Stimulated activated CD4-positive, alpha-beta T cell treated with anti-CD3 and anti-CD28 coated beads, Interleukin-1b, Interleukin-23, amount 100 ng/mL, for 1 hour (primary cell): ENCODE data around the gene SASS6.

ENCODE experiments used
- DNase-seq, 2 donors: peaks; one replicate each; pipeline ENCODE4 v3.0.0-alpha.2; 2020; ENCODE audit warnings: low read depth in 2 of 2

The SASS6 gene, protein sequence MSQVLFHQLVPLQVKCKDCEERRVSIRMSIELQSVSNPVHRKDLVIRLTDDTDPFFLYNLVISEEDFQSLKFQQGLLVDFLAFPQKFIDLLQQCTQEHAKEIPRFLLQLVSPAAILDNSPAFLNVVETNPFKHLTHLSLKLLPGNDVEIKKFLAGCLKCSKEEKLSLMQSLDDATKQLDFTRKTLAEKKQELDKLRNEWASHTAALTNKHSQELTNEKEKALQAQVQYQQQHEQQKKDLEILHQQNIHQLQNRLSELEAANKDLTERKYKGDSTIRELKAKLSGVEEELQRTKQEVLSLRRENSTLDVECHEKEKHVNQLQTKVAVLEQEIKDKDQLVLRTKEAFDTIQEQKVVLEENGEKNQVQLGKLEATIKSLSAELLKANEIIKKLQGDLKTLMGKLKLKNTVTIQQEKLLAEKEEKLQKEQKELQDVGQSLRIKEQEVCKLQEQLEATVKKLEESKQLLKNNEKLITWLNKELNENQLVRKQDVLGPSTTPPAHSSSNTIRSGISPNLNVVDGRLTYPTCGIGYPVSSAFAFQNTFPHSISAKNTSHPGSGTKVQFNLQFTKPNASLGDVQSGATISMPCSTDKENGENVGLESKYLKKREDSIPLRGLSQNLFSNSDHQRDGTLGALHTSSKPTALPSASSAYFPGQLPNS

DNA sequence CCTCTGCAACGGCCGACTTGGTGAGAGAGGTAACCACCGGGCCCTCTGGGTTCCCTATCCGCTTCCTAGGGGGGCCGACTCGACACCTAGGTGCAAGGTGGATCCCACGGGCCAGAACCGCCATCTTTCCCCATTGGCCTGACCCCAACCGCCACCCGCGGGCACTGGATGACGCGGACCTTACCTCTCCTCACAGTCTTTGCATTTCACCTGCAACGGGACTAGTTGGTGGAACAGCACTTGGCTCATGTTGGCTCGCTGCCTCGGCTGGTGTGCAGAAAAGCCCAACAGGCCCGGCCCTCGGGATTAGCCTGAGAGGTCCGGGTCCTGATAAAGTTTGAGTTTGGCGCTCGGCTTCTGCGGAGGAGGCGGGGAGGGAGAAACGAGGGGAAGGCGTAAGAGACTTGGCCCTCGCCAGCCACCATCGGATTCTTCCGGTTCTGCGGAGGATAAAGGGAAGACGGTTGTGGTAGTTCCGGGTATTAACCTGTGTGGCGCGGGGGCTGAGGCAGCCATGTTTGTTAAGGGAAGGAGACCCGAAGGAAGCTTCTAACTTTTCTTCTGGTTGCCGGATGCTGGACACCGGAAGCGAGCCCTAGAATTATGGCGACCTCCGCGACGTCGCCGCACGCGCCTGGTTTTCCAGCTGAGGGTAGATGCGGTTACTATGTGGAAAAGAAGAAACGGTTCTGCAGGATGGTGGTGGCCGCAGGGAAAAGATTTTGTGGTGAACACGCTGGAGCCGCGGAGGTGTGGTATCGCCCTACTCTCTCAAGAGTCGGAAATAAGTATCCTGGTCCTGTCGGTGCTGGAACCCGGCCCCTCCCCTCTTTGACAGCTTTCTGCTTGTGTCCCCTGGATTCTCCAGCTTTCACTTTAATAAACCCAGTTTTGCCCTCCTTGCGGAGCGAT is at the start of gene SASS6, which contains the start of gene TRMT13:
Gene SASS6 (minus strand): TSS at position 365 of the 912 bp plus-strand sequence. CDS start 116 bp downstream, at position 249.
Gene TRMT13 (plus strand): TSS at position 598 of the 912 bp plus-strand sequence. CDS start 6 bp downstream, at position 604.
- DNase-seq, result peak; percentile 80 to 83

DNA sequence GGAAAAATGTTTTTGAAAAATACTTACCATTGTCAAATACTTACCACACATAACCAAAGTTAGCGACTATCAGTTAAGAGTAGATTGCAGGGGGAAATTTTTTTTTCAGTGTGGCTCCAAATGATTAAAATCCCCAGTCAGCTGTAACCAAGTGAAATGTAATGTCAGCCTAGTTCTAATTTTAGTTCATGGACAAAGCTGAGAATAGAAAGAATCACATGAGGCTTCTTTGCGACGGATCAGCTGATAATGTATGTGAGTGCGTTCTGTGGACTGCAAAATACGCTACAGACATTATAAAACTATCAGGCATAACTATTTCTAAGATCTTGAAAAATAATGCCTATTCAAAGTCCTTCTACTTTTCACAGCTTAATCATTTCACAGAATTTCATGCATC is 45.4 kb upstream of the SASS6 start, which contains the start of gene LRRC39:
Gene LRRC39 (minus strand): TSS at position 166 of the 400 bp plus-strand sequence. CDS start 9,740 bp downstream, outside the sequence.
- DNase-seq, result no peak

DNA sequence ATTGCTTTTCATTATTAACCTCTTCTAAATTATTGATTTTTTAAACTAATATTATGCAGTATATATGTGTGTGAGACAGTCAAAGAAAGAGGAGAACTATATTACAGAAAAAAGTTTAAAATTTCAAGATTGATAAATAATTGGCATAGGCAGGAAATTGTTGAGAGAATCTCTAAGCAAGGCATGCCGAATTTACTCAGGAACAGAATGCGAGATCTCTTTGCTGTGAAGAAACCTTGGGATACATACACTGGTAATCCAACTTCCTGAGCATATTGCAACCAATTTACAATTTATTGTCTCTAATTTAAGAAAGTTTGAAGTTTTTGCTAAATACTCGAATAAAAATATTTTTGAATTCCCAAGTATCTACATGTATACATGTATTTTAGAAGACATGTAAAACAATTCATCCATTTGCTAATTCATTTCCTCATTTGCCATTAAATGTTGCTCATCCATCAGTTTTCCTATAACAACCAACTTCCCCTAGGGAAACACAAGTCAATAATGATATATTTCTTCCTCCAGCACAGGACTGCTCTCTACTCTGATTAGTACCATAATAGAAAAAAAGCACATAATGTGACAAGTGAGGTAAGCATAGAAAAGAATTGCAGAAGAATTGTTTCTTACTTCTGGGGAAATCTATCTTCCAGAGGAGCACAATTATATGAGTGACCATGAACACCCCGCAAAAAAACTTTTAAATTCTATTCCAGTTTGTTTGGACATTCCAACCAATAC is 44.7 kb upstream of the SASS6 start:
- DNase-seq, result no peak

DNA sequence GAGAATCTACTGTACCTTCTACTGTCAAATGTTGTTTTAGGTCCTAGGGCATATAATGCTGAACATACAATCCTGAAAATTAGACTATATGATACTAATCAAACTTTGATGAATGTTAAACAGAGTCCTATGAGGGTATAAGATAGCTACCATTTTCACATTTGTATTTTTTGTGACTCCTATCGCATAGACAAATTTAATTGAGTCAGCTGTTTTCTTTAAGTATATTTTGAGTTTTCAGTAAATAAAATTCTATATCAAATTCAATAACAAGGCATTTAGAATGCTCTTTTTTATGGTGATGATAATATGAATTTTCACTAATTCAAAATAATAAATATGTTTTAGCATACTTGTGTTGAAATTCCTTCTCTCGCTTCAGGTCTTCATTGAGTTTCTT is 35.3 kb upstream of the SASS6 start:
- no peak for DNase-seq

DNA sequence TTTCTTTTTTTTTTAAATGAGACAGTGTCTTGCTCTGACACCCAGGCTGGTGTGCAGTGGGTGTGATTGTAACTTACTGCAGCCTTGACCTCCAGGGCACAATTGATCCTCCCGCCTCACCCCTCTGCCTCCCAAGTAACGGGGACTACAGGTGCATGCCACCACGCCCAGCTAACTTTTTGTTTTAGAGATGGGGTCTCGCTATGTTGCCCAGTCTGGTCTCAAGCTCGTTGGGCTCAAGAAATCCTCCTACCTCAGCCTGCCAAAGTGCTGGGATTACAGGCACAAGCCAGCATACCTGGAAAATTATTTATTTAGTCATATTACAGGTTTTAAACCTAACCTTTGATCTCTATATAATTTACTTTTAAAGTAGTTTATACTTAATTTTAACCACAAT is 32.0 kb upstream of the SASS6 start:
- no peak for DNase-seq

DNA sequence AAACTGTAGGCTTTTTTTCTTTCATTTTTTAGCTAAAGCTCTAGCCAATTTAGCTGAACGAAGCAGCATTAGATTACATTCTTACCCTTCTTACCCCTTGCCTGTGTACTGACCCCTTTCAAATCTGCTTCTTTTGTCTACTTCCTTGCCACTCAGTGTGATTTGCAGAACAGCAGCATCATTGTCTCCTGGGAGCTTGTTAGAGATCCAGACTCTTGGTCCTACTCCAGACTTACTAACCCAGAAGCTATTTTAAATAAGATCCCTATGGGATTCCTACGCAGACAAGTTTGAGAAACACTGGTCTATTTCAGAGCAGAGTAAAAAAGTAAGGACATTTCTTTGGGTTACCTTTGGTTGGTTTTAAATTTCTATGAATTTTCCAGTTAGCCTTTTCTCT is 31.5 kb upstream of the SASS6 start:
- no peak for DNase-seq

DNA sequence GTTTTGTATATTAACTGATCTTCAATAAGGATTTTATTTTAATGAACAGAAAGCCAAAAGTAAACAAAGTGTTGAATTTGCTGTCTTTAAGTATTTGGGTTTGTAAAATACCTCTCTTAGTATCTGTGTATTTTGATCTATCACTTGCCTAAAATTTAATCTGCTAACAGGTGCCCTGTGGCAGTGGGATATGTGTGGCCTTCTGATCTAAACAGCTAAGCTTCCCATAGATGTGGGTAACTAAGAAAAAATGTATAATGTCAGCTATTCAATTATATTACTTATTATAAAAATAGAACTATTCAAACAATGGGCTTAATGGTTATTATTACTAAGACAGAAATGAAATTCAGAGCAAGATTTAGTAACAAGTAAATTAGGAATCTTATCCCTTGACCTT is 30.2 kb upstream of the SASS6 start:
- DNase-seq, result no peak

DNA sequence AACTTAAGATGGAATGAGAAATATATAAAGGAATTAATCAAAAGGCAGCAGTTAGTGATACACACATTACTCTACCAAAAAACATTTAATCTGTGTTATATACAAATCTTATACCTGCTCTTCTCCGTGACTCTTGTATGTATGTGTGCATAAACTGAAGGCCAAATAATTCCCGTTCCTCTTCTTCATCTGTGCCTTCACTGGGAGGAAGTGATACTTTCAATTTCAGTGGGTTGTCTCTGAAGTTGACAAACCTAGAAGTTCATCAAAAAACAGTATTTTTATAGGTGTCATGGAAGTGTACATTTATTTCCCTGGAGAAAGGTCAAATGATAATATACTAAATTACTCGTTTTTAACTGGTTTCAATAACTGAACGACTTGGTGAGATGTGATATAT is 19.5 kb upstream of the SASS6 start:
- DNase-seq, result no peak

DNA sequence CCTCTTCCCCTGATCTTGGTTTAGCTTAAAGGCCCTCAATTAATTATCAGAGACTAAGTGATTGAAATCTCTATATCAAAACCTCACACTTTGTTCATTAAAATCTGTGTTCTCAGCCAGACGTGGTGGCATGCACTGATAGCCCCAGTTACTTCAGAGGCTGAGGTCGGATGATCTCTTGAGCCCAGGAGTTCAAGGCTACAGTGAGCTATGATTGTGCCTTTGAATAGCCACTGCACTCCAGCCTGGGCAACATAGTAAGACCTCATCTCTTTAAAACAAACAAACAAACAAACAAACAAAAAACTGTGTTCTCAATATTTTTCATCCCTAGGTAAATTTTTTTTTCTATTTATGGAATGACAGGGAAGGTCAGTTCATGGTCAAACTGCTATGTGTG is 18.9 kb upstream of the SASS6 start:
- DNase-seq, result no peak

DNA sequence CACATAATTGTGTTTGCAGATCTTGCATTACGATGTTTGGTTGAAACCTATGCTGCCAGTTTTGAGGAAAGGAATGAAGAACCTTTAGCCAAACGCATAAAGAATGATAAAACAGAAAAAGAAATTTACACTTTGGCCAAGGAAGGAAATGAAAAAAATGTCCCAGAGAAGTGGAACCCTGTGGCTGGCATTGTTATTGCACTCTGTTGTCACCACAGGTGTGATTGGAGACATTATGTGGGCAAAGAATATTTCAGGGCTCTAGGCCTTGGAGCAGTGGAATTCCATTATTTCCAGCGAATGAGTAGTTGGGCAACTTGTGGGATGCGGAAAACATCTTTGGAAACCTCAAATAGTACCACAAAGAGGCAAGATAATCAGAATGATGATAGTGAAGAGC is 15.1 kb upstream of the SASS6 start:
- DNase-seq, result no peak

DNA sequence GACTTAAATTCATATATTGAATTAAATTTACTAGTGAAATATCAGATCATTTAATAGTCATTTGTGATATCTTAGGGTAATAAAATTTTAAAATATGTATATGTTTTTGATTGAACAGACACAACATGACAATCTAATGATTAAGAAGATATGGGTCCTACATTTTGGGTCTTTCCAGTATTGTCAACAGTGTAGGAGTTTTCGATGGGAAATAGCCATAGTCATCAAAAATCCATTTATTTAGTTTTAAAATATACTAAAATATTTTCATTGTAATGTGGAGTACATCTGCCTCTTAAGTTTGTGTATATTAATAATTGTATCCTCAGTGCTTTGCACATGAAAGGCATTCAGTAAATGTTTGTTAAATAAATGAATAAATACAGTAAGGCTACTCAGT is 14.2 kb upstream of the SASS6 start:
- DNase-seq, result no peak

DNA sequence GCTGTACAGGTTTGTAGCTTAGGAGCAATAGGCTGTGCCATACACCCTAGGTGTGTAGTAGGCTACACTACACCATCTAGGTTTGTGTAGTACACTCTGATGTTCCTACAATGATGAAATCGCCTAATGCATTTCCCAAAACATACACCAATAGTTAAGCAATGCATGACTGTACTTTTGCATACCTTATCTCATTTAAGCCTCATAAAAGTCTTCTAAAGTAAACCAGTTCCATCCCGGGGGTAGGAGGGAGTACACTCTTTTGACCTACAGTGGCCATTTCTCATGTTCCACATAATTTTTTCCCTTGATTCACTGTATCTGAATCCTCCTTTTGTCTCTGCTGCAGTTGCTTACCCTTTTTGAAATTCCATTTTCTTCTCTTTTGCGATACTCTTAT is 12.4 kb upstream of the SASS6 start:
- no peak for DNase-seq

DNA sequence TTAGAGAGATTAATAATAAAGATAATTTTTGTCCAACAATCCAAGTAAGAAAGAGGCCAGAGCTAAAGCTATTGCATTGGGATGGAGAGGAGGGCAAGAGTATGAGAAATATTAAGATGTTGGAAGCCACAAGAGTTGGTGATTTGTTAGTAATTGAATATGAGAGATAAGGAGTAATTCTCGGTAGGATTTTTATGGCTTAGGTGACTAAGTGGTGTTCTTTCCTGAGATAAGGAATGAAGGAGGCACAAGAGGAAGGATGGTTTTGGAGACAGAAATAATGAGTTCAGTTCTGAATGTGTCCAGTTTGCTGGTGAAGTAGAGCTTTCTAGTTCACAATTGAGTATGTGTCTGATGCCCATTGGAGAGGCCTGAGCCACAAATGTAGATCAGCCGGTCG is 9.6 kb upstream of the SASS6 start:
- no peak for DNase-seq

DNA sequence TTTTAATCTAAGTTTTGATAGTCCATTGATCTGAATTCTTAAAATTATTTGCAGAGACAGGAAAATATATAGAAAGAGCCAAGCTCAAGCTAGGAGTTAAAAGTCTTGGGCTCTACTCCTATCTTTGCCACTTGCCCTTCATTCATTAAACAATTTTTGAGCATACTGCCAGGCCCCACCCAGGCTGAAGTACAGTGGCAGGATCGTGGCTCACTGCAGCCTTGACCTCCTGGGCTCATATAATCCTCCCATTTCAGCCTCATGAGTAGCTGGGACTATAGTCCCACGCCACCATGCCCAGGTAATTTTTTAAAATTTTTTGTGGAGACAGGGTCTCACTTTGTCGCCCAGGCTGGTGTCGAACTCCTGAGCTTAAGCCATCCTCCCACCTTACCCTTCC is 8.5 kb upstream of the SASS6 start:
- no peak for DNase-seq

DNA sequence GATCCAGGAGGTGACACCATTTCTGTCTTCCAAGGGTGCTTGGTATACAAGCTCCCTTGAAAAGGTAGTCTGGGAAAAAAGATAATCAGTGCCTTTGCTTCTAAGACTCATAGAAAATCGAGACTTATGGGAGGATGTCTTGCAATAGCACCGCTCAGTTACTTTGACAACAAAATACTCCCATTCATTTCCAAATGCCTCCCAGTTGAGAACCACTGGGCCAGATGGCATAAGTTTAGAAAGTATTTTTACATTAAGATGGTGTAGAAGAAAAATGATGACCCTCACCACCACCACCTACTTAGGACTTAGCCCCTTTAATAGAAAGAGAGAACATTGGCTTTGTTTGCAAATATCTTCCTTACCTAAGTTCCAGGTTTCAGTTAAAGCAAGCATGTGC is 4.9 kb upstream of the SASS6 start:
- no peak for DNase-seq

DNA sequence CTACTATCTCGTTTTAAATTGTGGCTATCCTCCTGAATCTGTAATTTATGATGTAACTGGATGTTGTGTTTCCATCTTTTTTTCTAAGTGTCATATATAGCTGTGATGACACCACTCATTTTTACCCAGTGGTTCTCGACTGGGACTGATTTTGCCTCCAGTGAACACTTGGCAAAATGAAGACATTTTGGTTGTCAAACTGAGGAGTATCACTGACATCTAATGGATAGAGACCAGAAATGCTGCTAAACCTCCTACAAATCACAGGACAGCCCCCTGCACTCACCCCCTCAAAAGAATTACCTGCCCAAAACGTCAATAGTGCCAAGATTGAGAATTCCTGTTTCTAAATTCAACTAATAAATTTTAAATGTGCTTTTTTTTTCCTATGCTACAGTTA is 2.1 kb upstream of the SASS6 start:
- no peak for DNase-seq

DNA sequence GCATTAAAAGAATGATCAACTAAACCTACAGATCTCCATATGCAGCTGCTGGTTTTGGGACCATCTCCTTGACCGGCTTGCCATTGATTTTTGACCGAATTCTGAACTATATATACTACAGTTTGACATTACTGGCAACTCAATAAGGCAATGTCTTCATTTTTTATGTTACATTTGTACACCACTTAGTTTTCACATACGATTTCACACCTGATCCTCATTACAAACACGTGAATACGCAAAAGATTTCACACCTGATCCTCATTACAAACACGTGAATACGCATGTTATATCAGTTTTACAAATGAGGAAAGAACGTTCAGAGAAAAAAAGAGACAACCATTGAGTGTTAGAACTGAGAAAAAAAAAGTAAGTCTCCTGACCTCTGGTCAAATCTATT is 1.1 kb downstream of the SASS6 start:
- no peak for DNase-seq

DNA sequence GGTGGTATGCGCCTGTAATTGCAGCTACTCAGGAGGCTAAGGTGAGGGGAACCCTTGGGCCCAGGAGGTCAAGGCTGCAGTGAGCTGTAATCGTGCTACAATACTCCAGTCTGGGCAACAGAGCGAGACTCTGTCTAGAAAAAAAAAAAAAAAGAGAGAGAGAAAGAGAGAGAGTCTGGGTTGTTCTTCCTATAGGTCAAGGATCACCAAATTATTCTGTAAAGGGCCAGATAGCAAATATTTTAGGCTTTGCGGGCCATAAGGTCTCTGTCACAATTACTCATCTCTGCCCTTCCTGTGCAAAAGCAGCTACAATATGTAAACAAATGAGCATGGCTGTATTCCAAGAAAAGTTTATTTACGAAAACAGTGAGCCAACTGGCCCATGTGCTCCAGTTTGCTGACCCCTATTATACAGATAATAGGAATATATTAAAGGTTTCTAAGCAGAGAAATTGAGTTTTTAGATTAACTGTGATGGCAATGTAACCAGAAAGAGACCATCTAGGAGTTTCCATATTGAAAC is 2.1 kb downstream of the SASS6 start:
- DNase-seq, result no peak

DNA sequence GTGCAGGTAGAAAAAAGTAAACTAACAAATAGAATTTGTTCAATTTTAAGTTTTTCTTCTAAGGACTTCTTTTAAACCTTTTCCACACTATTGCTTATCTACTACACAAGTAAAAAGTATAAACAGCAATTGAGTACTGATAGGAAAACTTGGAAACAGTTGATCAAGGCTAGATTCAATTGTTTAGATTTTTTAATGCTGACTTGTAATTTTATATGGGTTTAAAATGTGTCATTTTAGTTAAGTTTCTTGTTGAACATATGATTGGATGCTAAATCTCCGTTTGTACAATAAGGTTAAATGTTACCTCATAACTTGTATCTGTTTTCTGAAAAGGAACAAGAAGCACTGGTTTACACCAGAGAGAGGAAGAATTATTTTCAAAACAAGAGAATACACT is 5.5 kb downstream of the SASS6 start:
- DNase-seq, result no peak

DNA sequence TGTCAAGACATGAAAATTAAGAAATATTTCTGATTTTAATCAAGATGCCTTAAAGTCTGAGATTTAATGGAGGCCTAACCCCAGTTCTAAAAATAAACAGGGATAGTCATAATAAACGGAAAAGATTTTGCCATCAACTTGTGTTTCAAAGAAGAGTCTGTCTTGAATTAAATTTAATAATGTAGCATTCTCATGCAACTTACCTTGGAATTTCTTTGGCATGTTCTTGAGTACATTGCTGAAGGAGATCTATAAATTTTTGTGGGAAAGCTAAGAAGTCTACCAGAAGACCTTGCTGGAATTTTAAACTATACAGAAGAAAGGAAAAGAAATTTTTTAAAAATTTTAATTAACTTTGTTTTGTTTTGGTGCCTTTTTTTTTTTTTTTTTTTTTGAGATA is 10.6 kb downstream of the SASS6 start:
- no peak for DNase-seq

DNA sequence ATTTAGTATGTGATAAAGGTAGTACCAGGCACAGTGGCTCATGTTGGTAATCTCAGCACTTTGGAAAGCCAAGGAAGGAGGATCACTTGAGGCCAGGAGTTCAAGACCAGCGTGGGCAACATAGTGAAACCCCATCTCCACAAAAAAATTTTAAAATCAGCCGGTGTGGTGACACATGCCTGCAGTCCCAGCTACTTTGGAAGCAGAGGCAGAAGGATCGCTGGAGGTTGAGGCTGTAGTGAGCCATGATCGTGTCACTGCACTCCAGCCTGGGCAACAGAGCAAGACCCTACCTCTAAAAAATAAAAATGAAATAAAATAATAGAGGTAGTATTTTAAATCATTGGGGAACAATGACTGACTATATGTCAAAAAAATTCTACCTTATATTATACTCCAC is 17.2 kb downstream of the SASS6 start:
- no peak for DNase-seq
